GM12878 (cell line): ENCODE results near the gene DAAM2. TPM values are rescaled to one million over a fixed set of nuclear protein-coding genes. Genes with fewer than 3 reads are reported as not detected.

Experiments
- ATAC-seq: fragments of 200-7000 bp; cut with Tn5 transposase; 3 replicates; pipeline ENCODE4 v1.9.1; 2020; ENCODE audit warnings: mild to moderate bottlenecking, moderate library complexity
- BruUV-seq: library from RNA; stranded (reverse); fragments of 400-500 nt; replicated peaks from 2 replicates; lab custom pipeline; 2021; lab: Mats Ljungman, UMichigan
- CTCF ChIA-PET: fragments of 300-600 bp; sonication (Branson Sonifier 250); formaldehyde crosslinking; extraction: SDS; loops from one replicate; lab custom pipeline; 2021; ENCODE audit warnings: inconsistent platforms; lab: Yijun Ruan, JAX
- POLR2A ChIA-PET: fragments of 350-600 bp; formaldehyde crosslinking; extraction: SDS; loops from one replicate; lab custom pipeline; 2021; ENCODE audit warnings: inconsistent platforms; lab: Charles Lee
- RAD21 ChIA-PET: fragments of 300-600 bp; sonication (Branson Sonifier 250); formaldehyde crosslinking; loops from one replicate; lab custom pipeline; 2023; ENCODE audit warnings: antibody characterized with exemption; ENCODE audit not compliant: unreplicated experiment; lab: Charles Lee
- SMC1A ChIA-PET: fragments of 300-600 bp; sonication (Branson Sonifier 250); formaldehyde crosslinking; loops from one replicate; lab custom pipeline; 2023; ENCODE audit not compliant: unreplicated experiment, uncharacterized antibody; lab: Charles Lee
- DNase-seq: peaks from one replicate; pipeline ENCODE4 v3.0.0-alpha.2; 2011; ENCODE audit warnings: low read depth, low spot score
- FAIRE-seq: peaks from 3 replicates; lab custom pipeline; 2011; peaks lifted over from hg19 to GRCh38; lab: Jason Lieb, UNC
- H2AFZ ChIP-seq: 2 replicates; pipeline ENCODE4 v1.6.0; 2011; ENCODE audit warnings: low read depth, low read length, control low read depth; ENCODE audit not compliant: control insufficient read depth
- H3K27ac ChIP-seq: 2 replicates; pipeline ENCODE4 v1.5.1; 2011; ENCODE audit warnings: control low read depth; ENCODE audit not compliant: control insufficient read depth, insufficient read depth
- H3K27me3 ChIP-seq, 2 experiments: replicated peaks in 1 of 2; 2 replicates each; pipeline versions ENCODE4 v1.6.0 to v1.6.1; 2011; ENCODE audit warnings: low read length in 1 of 2; ENCODE audit not compliant: control insufficient read depth in 2 of 2, insufficient read depth in 2 of 2
- H3K36me3 ChIP-seq, 2 experiments: 2 replicates each; pipeline ENCODE4 v1.5.1; 2011; ENCODE audit warnings: low read length in 1 of 2; ENCODE audit not compliant: control insufficient read depth in 2 of 2, insufficient read depth in 2 of 2
- H3K4me1 ChIP-seq: 2 replicates; pipeline ENCODE4 v1.6.1; 2011; ENCODE audit warnings: mild to moderate bottlenecking, low read length, moderate library complexity, mixed read lengths; ENCODE audit not compliant: control insufficient read depth, insufficient read depth
- H3K4me2 ChIP-seq: 2 replicates; pipeline ENCODE4 v1.6.0; 2011; ENCODE audit warnings: control low read depth; ENCODE audit not compliant: control insufficient read depth, insufficient read depth
- H3K4me3 ChIP-seq: fragments of 200-600 bp; sonication (generic); 2 replicates; pipeline ENCODE4 v1.5.1; 2016
- H3K79me2 ChIP-seq: 2 replicates; pipeline ENCODE4 v1.6.0; 2011; ENCODE audit warnings: low read length; ENCODE audit not compliant: control insufficient read depth, insufficient read depth
- H3K9ac ChIP-seq: 2 replicates; pipeline ENCODE4 v1.8.0; 2011; ENCODE audit warnings: low read length, control low read depth, mixed read lengths; ENCODE audit not compliant: control insufficient read depth, insufficient read depth
- H3K9me3 ChIP-seq: replicated peaks from 3 replicates; pipeline ENCODE4 v1.5.1; 2011; ENCODE audit warnings: mild to moderate bottlenecking, low read length; ENCODE audit not compliant: control insufficient read depth, insufficient read depth
- H4K20me1 ChIP-seq: 2 replicates; pipeline ENCODE4 v1.6.0; 2011; ENCODE audit not compliant: control insufficient read depth, insufficient read depth
- BMI1 ChIP-seq: fragments of 450-650 bp; IDR thresholded peaks from 2 replicates; pipeline ENCODE4 v1.6.1; 2016; ENCODE audit warnings: mild to moderate bottlenecking, moderate library complexity, borderline replicate concordance
- CBFB ChIP-seq: IDR thresholded peaks from 2 replicates; pipeline ENCODE4 v1.6.1; 2016; ENCODE audit warnings: antibody characterized with exemption, low read depth
- CBX5 ChIP-seq: sonication (generic); IDR thresholded peaks from 2 replicates; pipeline ENCODE4 v1.6.1; 2016; ENCODE audit warnings: low read depth, moderate library complexity, mild to moderate bottlenecking, inconsistent platforms
- EED ChIP-seq: sonication (generic); IDR thresholded peaks from 2 replicates; pipeline ENCODE4 v1.6.1; 2016; ENCODE audit warnings: antibody characterized with exemption, low read depth
- ESRRA ChIP-seq: IDR thresholded peaks from 2 replicates; pipeline ENCODE4 v1.6.1; 2012; ENCODE audit warnings: mild to moderate bottlenecking, low read length, improper control_type of control experiment
- GABPA ChIP-seq: IDR thresholded peaks from 2 replicates; pipeline ENCODE4 v1.6.1; 2014; ENCODE audit warnings: antibody characterized with exemption, low read depth, mild to moderate bottlenecking, inconsistent platforms
- HDAC2 ChIP-seq: fragments of 200-600 bp; sonication (generic); IDR thresholded peaks from 2 replicates; pipeline ENCODE4 v1.6.1; 2017
- JUND ChIP-seq: IDR thresholded peaks from 2 replicates; pipeline ENCODE4 v1.6.1; 2012; ENCODE audit warnings: low read depth, mild to moderate bottlenecking, low read length, improper control_type of control experiment, moderate library complexity
- LARP7 ChIP-seq: fragments of 450-650 bp; IDR thresholded peaks from 2 replicates; pipeline ENCODE4 v1.6.1; 2017; ENCODE audit warnings: mild to moderate bottlenecking
- NFYA ChIP-seq: IDR thresholded peaks from 2 replicates; pipeline ENCODE4 v1.6.1; 2011; ENCODE audit warnings: low read depth, mild to moderate bottlenecking, low read length, improper control_type of control experiment, borderline replicate concordance
- NRF1 ChIP-seq: conservative IDR thresholded peaks from 2 replicates; pipeline ENCODE4 v1.6.1; 2011; ENCODE audit warnings: mild to moderate bottlenecking, low read depth, low read length, improper control_type of control experiment
- REST ChIP-seq: IDR thresholded peaks from 2 replicates; pipeline ENCODE4 v1.6.1; 2012; ENCODE audit warnings: mild to moderate bottlenecking, low read depth, low read length
- RUNX3 ChIP-seq: IDR thresholded peaks from 2 replicates; pipeline ENCODE4 v1.6.1; 2012; ENCODE audit warnings: low read length, inconsistent platforms
- TCF12 ChIP-seq: IDR thresholded peaks from 2 replicates; pipeline ENCODE4 v1.6.1; 2011; ENCODE audit warnings: low read depth, mild to moderate bottlenecking, low read length
- USF1 ChIP-seq: IDR thresholded peaks from 2 replicates; pipeline ENCODE4 v1.6.1; 2011; ENCODE audit warnings: borderline replicate concordance, low read depth, mild to moderate bottlenecking, moderate library complexity, mixed read lengths, low read length; ENCODE audit not compliant: insufficient read depth; ENCODE audit errors: extremely low read length
- ZBED1 ChIP-seq: IDR thresholded peaks from 2 replicates; pipeline ENCODE4 v1.6.1; 2016; ENCODE audit warnings: borderline replicate concordance
- ZNF207 ChIP-seq: fragments of 450-650 bp; IDR thresholded peaks from 2 replicates; pipeline ENCODE4 v1.6.1; 2014; ENCODE audit warnings: antibody characterized with exemption, mild to moderate bottlenecking, borderline replicate concordance
- WGBS: methylation state at CpG from one replicate; pipeline ENCODE4 v1.1.6; 2016; ENCODE audit warnings: low lambda C conversion rate; ENCODE audit not compliant: insufficient replicate concordance, insufficient coverage; ENCODE audit errors: missing lambda C conversion rate; 5-methylcytosine and 5-hydroxymethylcytosine counted together
- in situ Hi-C: fragments of 300-500 bp; cut with MboI; formaldehyde crosslinking; loops from 9 replicates; pipeline ENCODE4 v1.14.3; 2018; ENCODE audit warnings: mixed read lengths
- intact Hi-C: fragments of 100-400 bp; cut with micrococcal nuclease; formaldehyde crosslinking; loops from one replicate; pipeline ENCODE4 v1.14.2; 2022; ENCODE audit not compliant: unreplicated experiment
- polyA plus RNA-seq, 11 experiments: library from polyadenylated mRNA; depleted of rRNA in 4 of 11; unstranded in 6 of 11; stranded (reverse) in 5 of 11; fragments of >200 nt; fragmentation: Nextera tagmentation in 4 of 11; fragmentation: Illumina TruSeq in 1 of 11; extraction: Ambion mirVana in 4 of 11; extraction: Trizol in 1 of 11; gene quantifications; 1 replicate in 1 of 11; 2 replicates in 10 of 11; pipeline versions ENCODE4 v1.2.1 to v1.2.3, GENCODE V29; 2011 to 2016; ENCODE audit warnings: inconsistent platforms in 2 of 11, missing spikeins in 2 of 11, low read depth in 1 of 11
- total RNA-seq, 4 experiments: library from RNA; depleted of rRNA in 3 of 4; stranded (reverse); fragments of >200 nt in 3 of 4; fragmentation: Illumina TruSeq in 1 of 4; extraction: Trizol in 1 of 4; gene quantifications; 2 replicates each; pipeline versions ENCODE4 v1.2.1 to v1.2.3, GENCODE V29; 2013 to 2021

The DAAM2 gene
- total and polyA plus RNA-seq, 10 of the 15 experiments (the other 5 are each of a cell fraction or from before 2014, with no cell fraction given), result 0.05 to 0.22 TPM; not detected in 8

- Histone ChIP-seq H3K4me3 (no peak overlapping the region), H4K20me1 (no peaks in the 10 kb centered on the region), H3K27ac (no peak overlapping the region), H3K9ac (no peak overlapping the region), H3K9me3 (no peaks in the 10 kb centered on the region), H3K36me3 (no peaks in the 10 kb centered on the region), H3K4me2 (no peak overlapping the region), H2AFZ (no peak overlapping the region), H3K79me2 (no peaks in the 10 kb centered on the region), H3K27me3 (peaks cover 0 to 1% of the 10 kb centered on the region in 2 experiments; a peak in 1 of 4 replicates), H3K4me1 (no peaks in the 10 kb centered on the region)
- ChIA-PET RAD21 (interaction anchor here (1.2 kb wide), 1 partner anchor 346 kb away, joined by 3 read pairs; no protein-coding TSS in a partner anchor), CTCF (interaction anchor here (1.6 to 1.7 kb wide), 2 partner anchors 40 to 114 kb away, joined by 4 to 6 read pairs; no protein-coding TSS in a partner anchor), SMC1A (interaction anchor here (1.3 kb wide), 1 partner anchor 40 kb away, joined by 3 read pairs; no protein-coding TSS in a partner anchor), POLR2A (no interaction called here)
- in situ Hi-C loops (no loop called here), intact Hi-C loops (no loop called here)
- no peak for ATAC-seq
- DNase-seq, result no peak
- FAIRE-seq, result no peak
- WGBS, result 36% methylated on average over 4 of the region's 4 CpGs
- TF ChIP-seq CBFB (no peak), BMI1 (no peak), ZBED1 (no peak), EED (no peak), USF1 (no peak), REST (no peak), TCF12 (no peak), NRF1 (no peak), LARP7 (no peak), RUNX3 (no peak), NFYA (no peak), HDAC2 (no peak), GABPA (no peak), CBX5 (no peak), ZNF207 (no peak), ESRRA (no peak), JUND (no peak)
- BruUV-seq, result no TSS peak
These were observed 113.4 kb downstream of the DAAM2 start for GRCh38 chr6:39905640-39905975.
